Fibroblast of pulmonary artery (primary cell): ENCODE results near the gene GPR31.

Source experiments
- DNase-seq: peaks from one replicate; pipeline ENCODE4 v3.0.0-alpha.2; 2010; ENCODE audit warnings: low read depth
- H3K4me3 ChIP-seq: replicated peaks from 2 replicates; pipeline ENCODE4 v1.5.1; 2011; ENCODE audit warnings: low read depth, mild to moderate bottlenecking, control low read depth, low read length, moderate library complexity
- TF ChIP-seq, protein P1 (sequence below): IDR thresholded peaks from 2 replicates; pipeline ENCODE4 v1.5.1; 2011; ENCODE audit warnings: mild to moderate bottlenecking, control low read depth, low read length, inconsistent platforms; ENCODE audit errors: missing control alignments

The GPR31 gene

DNA sequence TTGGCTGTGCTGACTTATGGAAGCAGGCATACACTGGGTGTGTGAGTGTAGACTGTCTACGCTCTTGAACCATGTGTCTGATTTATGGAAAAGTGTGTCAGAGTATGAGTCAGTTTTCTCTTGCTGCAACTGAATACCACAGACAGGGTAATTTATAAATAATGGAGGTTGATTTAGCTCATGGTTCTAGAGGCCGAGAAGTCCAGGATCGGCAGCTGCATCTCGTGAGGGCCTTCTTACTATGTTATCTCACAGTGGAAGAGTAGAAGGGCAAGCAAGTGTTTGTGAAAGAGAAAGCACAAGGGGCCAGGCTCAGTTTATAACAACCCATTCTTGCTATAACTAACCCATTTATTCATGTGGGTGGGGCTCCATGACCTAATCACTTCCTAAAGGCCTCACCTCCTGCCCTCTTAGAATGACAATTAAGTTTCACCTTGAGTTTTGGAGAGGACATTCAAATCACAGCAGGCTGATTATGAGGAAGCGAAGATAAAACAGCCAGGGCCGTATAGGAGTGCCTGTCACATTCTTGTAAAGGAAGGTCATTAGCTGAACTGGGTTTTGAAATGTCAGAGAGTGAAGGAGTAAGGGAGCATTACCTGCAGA is 6.7 kb downstream of the GPR31 start:
- TF ChIP-seq, protein P1, sequence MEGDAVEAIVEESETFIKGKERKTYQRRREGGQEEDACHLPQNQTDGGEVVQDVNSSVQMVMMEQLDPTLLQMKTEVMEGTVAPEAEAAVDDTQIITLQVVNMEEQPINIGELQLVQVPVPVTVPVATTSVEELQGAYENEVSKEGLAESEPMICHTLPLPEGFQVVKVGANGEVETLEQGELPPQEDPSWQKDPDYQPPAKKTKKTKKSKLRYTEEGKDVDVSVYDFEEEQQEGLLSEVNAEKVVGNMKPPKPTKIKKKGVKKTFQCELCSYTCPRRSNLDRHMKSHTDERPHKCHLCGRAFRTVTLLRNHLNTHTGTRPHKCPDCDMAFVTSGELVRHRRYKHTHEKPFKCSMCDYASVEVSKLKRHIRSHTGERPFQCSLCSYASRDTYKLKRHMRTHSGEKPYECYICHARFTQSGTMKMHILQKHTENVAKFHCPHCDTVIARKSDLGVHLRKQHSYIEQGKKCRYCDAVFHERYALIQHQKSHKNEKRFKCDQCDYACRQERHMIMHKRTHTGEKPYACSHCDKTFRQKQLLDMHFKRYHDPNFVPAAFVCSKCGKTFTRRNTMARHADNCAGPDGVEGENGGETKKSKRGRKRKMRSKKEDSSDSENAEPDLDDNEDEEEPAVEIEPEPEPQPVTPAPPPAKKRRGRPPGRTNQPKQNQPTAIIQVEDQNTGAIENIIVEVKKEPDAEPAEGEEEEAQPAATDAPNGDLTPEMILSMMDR, result no peak
- H3K4me3 ChIP-seq, result no peak overlapping the region
- DNase-seq, result no peak

DNA sequence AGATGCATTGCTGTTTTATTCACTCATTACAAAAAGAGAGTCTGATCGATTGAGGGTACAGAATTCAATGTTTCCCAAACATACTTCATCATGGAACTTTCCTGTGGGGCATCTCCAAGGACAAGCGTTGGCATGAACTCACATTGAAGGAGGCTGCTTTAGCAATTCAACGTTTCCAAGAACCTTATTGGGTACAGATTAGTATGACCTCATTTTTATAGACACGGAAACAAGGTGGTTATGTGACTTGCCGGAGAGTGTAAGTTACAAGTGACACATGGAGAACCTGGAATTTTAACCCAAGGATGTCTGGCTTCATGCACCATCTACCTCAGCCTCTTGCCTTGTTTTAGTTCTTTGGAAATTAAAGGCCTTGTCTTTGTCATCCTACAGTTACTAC is 8.8 kb downstream of the GPR31 start:
- H3K4me3 ChIP-seq, result no peak overlapping the region
- TF ChIP-seq, protein P1, result no peak
- no peak for DNase-seq

DNA sequence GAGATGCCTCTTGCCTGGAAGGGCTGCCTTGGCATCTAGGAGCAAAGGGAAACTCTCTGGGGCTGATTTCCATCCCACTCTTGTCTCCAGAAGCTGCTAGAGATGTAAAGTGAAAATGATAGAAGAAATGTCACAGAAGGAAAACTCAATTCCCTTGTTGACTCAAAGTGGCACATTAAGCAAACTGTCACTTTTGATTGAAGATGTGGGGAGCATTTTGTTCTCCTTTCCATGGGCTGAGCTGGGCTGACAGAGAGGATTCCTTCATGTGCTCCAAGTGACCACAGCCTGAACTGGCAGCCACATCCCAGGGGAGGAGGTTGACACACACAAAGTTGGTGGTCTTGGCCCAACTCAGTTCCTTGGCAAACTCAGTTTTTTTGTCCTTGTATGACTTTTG is 9.8 kb downstream of the GPR31 start:
- TF ChIP-seq, protein P1, result no peak
- no peak for DNase-seq
- H3K4me3 ChIP-seq, result no peak overlapping the region

GRCh38 chr6:167146977-167147376 is 10.8 kb downstream of the GPR31 start:
- no peak overlapping the region for H3K4me3 ChIP-seq

DNA sequence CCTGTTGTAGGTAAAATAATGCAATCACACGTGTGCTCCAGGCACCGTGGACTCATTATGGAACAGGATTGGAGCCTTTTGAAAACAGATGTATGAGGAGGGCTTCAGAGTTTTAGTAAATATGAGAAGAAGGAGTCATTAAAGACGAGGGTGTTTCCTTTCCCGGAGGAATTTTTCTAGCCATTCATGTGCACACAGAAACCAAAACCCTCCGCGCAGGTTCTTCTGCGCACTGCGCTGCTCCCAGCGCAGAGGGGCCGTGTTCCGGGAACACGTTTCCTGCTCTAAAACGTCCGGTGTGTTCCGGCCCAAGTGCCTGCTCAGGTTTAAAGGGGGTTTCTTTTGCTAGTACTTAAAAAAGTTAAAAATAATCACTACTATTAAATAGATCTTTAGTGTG is 11.6 kb downstream of the GPR31 start:
- TF ChIP-seq, protein P1, result no peak
- DNase-seq, result no peak
- H3K4me3 ChIP-seq, result no peak overlapping the region

More at GRCh38 chr6:167146977-167147376, 10.8 kb downstream of the GPR31 start:
- no peak for DNase-seq
- TF ChIP-seq, protein P1, result no peak

GRCh38 chr6:167145461-167145860 is 12.3 kb downstream of the GPR31 start:
- H3K4me3 ChIP-seq, result no peak overlapping the region
- DNase-seq, result no peak
- TF ChIP-seq, protein P1, result no peak

GRCh38 chr6:167143041-167143440 is 14.7 kb downstream of the GPR31 start:
- no peak for DNase-seq
- no peak overlapping the region for H3K4me3 ChIP-seq
- TF ChIP-seq, protein P1, result no peak
